ENCODE data around the gene SCGB3A2. TPM values are rescaled to one million over a fixed set of nuclear protein-coding genes. Genes with fewer than 3 reads are reported as not detected.

Gene SCGB3A2
- polyA plus RNA-seq, 1 donor from 2014 or later: not detected

DNA sequence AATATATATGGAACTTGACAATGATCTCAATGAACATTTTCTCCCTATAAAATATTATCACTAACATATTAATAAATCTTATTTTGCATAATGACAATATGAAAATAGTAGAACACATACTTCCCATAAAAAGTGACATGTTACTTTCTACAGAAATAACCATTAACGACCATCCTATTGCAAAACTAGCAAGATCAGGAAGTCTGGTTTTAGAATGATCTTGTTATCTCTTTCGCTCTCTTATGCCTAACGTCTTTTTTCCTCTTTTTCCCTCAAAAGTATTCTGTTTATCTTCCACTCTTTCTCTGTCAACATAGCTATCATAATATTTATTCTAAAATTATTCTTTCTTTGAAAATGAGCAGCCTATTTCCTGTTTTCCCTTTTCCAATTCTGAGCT is 49.4 kb downstream of the SCGB3A2 start:
- Histone ChIP-seq H3K9ac (ENCODE audit: low read length) (no peak overlapping the region), H3K4me2 (ENCODE audit: low read length) (no peak overlapping the region), H3F3A (ENCODE audit: insufficient read depth, low read length, poor library complexity, severe bottlenecking) (no peaks in the 10 kb centered on the region), H3K9me2 (ENCODE audit: insufficient read depth, low read length) (no peaks in the 10 kb centered on the region), H4K20me1 (ENCODE audit: insufficient read depth) (no peaks in the 10 kb centered on the region), H3K4me3 (ENCODE audit: low read length) (no peak overlapping the region), H3K79me2 (replicated peaks; ENCODE audit: insufficient read depth, low read length) (no peaks in the 10 kb centered on the region), H3K36me3 (ENCODE audit: insufficient read depth, low read length) (no peaks in the 10 kb centered on the region), H3K27ac (ENCODE audit: low read length) (no peak overlapping the region), H2AFZ (ENCODE audit: low read depth, low read length) (no peak overlapping the region), H3K9me3 (ENCODE audit: low read length) (no peaks in the 10 kb centered on the region), H3K27me3 (ENCODE audit: insufficient read depth, low read depth, low read length) (no peaks in the 10 kb centered on the region)
- no peak for TF ChIP-seq MXI1 (conservative IDR thresholded peaks at IDR 0.05; ENCODE audit: poor library complexity, severe bottlenecking)
- no peak for TF ChIP-seq REST (IDR thresholded peaks at IDR 0.05; ENCODE audit: borderline replicate concordance)
- TF ChIP-seq, protein P1, sequence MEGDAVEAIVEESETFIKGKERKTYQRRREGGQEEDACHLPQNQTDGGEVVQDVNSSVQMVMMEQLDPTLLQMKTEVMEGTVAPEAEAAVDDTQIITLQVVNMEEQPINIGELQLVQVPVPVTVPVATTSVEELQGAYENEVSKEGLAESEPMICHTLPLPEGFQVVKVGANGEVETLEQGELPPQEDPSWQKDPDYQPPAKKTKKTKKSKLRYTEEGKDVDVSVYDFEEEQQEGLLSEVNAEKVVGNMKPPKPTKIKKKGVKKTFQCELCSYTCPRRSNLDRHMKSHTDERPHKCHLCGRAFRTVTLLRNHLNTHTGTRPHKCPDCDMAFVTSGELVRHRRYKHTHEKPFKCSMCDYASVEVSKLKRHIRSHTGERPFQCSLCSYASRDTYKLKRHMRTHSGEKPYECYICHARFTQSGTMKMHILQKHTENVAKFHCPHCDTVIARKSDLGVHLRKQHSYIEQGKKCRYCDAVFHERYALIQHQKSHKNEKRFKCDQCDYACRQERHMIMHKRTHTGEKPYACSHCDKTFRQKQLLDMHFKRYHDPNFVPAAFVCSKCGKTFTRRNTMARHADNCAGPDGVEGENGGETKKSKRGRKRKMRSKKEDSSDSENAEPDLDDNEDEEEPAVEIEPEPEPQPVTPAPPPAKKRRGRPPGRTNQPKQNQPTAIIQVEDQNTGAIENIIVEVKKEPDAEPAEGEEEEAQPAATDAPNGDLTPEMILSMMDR (IDR thresholded peaks at IDR 0.05; ENCODE audit: poor library complexity, severe bottlenecking): no peak
- TF ChIP-seq RAD21 (conservative IDR thresholded peaks at IDR 0.05): no peak
- no peak for TF ChIP-seq EP300 (conservative IDR thresholded peaks at IDR 0.05; ENCODE audit: poor library complexity, severe bottlenecking)
- TF ChIP-seq TAF1 (IDR thresholded peaks at IDR 0.05; ENCODE audit: low read depth): no peak
- TF ChIP-seq POLR2AphosphoS5 (IDR thresholded peaks at IDR 0.05): no peak
- no peak for TF ChIP-seq SMC3 (conservative IDR thresholded peaks at IDR 0.05; ENCODE audit: poor library complexity)
- TF ChIP-seq EZH2 (IDR thresholded peaks at IDR 0.05; ENCODE audit: borderline replicate concordance, insufficient read depth, low read length, poor library complexity, severe bottlenecking): no peak

DNA sequence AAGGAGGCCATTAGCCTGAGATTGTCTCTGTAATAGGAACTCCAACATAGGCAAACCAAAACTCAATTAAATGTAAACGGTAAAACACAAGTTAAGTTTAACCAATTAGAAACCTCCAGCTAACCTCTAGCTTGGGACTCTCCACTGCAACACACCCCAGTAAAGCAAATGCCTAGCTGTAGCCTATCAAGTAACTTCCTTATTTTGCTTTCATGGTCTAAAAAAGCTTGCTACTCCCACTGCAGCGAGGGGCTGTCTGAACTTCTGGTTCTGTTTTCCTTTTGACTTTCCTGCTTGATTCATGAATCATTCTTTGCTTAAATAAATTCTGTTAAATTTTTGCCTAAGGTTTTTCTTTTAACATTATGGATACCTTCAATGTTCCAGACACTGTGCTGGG is 52.3 kb downstream of the SCGB3A2 start:
- Histone ChIP-seq H3K36me3 (ENCODE audit: insufficient read depth, low read length) (no peaks in the 10 kb centered on the region), H3K4me2 (ENCODE audit: low read length) (no peak overlapping the region), H4K20me1 (ENCODE audit: insufficient read depth) (no peaks in the 10 kb centered on the region), H3K9me2 (ENCODE audit: insufficient read depth, low read length) (no peaks in the 10 kb centered on the region), H3K79me2 (replicated peaks; ENCODE audit: insufficient read depth, low read length) (no peaks in the 10 kb centered on the region), H3K9me3 (ENCODE audit: low read length) (no peaks in the 10 kb centered on the region), H3K9ac (ENCODE audit: low read length) (no peak overlapping the region), H2AFZ (ENCODE audit: low read depth, low read length) (no peak overlapping the region), H3K27me3 (ENCODE audit: insufficient read depth, low read depth, low read length) (no peaks in the 10 kb centered on the region), H3F3A (ENCODE audit: insufficient read depth, low read length, poor library complexity, severe bottlenecking) (no peaks in the 10 kb centered on the region), H3K27ac (ENCODE audit: low read length) (no peak overlapping the region), H3K4me3 (ENCODE audit: low read length) (no peak overlapping the region)
- TF ChIP-seq REST (IDR thresholded peaks at IDR 0.05; ENCODE audit: borderline replicate concordance) (no peak), RAD21 (conservative IDR thresholded peaks at IDR 0.05) (no peak), EP300 (conservative IDR thresholded peaks at IDR 0.05; ENCODE audit: poor library complexity, severe bottlenecking) (no peak), POLR2AphosphoS5 (IDR thresholded peaks at IDR 0.05) (no peak)

Other genes starting within 250 kb of the SCGB3A2 start
- 44.0 and 46.3 TPM in 2 replicates for gene JAKMIP2, start 96.0 kb upstream of the SCGB3A2 start, polyA plus RNA-seq
- gene SPINK1, start 47.0 kb upstream of the SCGB3A2 start, polyA plus RNA-seq: not detected in 2 replicates
- not detected in 2 replicates for gene C5orf46, start 27.8 kb downstream of the SCGB3A2 start, polyA plus RNA-seq
- 1.8 and 3.7 TPM in 2 replicates for gene SPINK5, start 185.3 kb downstream of the SCGB3A2 start, polyA plus RNA-seq